K562 (cell line): Measurements from ENCODE around the gene ACAT2. TPM values are rescaled to one million over a fixed set of nuclear protein-coding genes. Genes with fewer than 3 reads are reported as not detected.

Source experiments
- ADNP ChIP-seq: fragments of 200-800 bp; sonication (Bioruptor generic); IDR thresholded peaks from 2 replicates; pipeline ENCODE4 v1.6.1; 2016; ENCODE audit warnings: missing genetic modification characterization, missing compliant biosample characterization
- ATF4 ChIP-seq: fragments of 450-650 bp; formaldehyde crosslinking; IDR thresholded peaks from 2 replicates; pipeline ENCODE4 v1.4.0; 2022; ENCODE audit warnings: mild to moderate bottlenecking, moderate library complexity
- CBFB ChIP-seq: sonication (generic); formaldehyde crosslinking; IDR thresholded peaks from 2 replicates; pipeline ENCODE4 v1.4.0; 2020; ENCODE audit warnings: mild to moderate bottlenecking, missing genetic modification reagents
- CHD1 ChIP-seq: fragments of 200-600 bp; sonication (generic); IDR thresholded peaks from one replicate; pipeline ENCODE4 v1.6.1; 2012; ENCODE audit warnings: mild to moderate bottlenecking, moderate library complexity, low read length, inconsistent platforms
- CHD2 ChIP-seq: IDR thresholded peaks from 2 replicates; pipeline ENCODE4 v1.6.1; 2011; ENCODE audit warnings: low read depth, low read length
- ETS2 ChIP-seq: IDR thresholded peaks from 2 replicates; pipeline ENCODE4 v1.6.1; 2016; ENCODE audit warnings: borderline replicate concordance, missing genetic modification characterization, mild to moderate bottlenecking, moderate library complexity, missing compliant biosample characterization; ENCODE audit not compliant: poor library complexity, severe bottlenecking
- FOXM1 ChIP-seq, 2 experiments: fragments of 450-650 bp in 1 of 2; sonication (generic) in 1 of 2; formaldehyde crosslinking in 1 of 2; IDR thresholded peaks; 2 replicates each; pipeline versions ENCODE4 v1.6.1 to v1.9.0; 2017 to 2022; ENCODE audit warnings: low read depth in 2 of 2, mild to moderate bottlenecking in 2 of 2, missing genetic modification reagents in 1 of 2, moderate library complexity in 1 of 2
- HMG20B ChIP-seq: fragments of 250-450 bp; sonication (Bioruptor Pico); IDR thresholded peaks from 2 replicates; pipeline ENCODE4 v1.5.0; 2021; ENCODE audit warnings: mild to moderate bottlenecking
- KAT7 ChIP-seq: sonication (generic); formaldehyde crosslinking; IDR thresholded peaks from 2 replicates; pipeline ENCODE4 v1.8.0; 2022; ENCODE audit warnings: missing genetic modification reagents, mild to moderate bottlenecking, borderline replicate concordance
- KDM4B ChIP-seq, 2 experiments: fragments of 450-650 bp in 1 of 2; sonication (generic) in 1 of 2; IDR thresholded peaks; 2 replicates each; pipeline ENCODE4 v1.6.1; 2016 to 2017; ENCODE audit warnings: borderline replicate concordance in 2 of 2, antibody characterized with exemption in 1 of 2, low read depth in 1 of 2, mild to moderate bottlenecking in 1 of 2
- KDM5B ChIP-seq: fragments of 200-600 bp; sonication (generic); IDR thresholded peaks from 2 replicates; pipeline ENCODE4 v1.6.1; 2012; ENCODE audit warnings: low read depth, mild to moderate bottlenecking, moderate library complexity, low read length, control low read depth, inconsistent platforms; ENCODE audit not compliant: insufficient replicate concordance
- MAZ ChIP-seq, 2 experiments: fragments of 450-650 bp in 1 of 2; sonication (generic) in 1 of 2; formaldehyde crosslinking; IDR thresholded peaks in 1 of 2; conservative IDR thresholded peaks in 1 of 2; 2 replicates each; pipeline versions ENCODE4 v1.4.0 to v1.5.0; 2020; ENCODE audit warnings: mild to moderate bottlenecking in 1 of 2, missing genetic modification reagents in 1 of 2
- MLLT1 ChIP-seq, 2 experiments: fragments of 450-650 bp; IDR thresholded peaks; 2 replicates each; pipeline ENCODE4 v1.6.1; 2016
- NR1H2 ChIP-seq: sonication (generic); formaldehyde crosslinking; IDR thresholded peaks from 2 replicates; pipeline ENCODE4 v1.4.0; 2020; ENCODE audit warnings: mild to moderate bottlenecking, missing genetic modification reagents
- RAD21 ChIP-seq, 2 experiments: fragments of 250-450 bp in 1 of 2; fragments of 450-650 bp in 1 of 2; sonication (Bioruptor Pico) in 1 of 2; formaldehyde crosslinking in 1 of 2; IDR thresholded peaks in 1 of 2; conservative IDR thresholded peaks in 1 of 2; 2 replicates each; pipeline versions ENCODE4 v1.4.0 to v1.8.0; 2020 to 2022; ENCODE audit warnings: mild to moderate bottlenecking in 2 of 2, moderate library complexity in 1 of 2
- RBM22 ChIP-seq: fragments of 200-400 bp; formaldehyde crosslinking; IDR thresholded peaks from 2 replicates; pipeline ENCODE4 v1.6.1; 2018; ENCODE audit warnings: low read length, low read depth; ENCODE audit not compliant: poor library complexity, severe bottlenecking
- RFX5 ChIP-seq: IDR thresholded peaks from 2 replicates; pipeline ENCODE4 v1.6.1; 2011; ENCODE audit warnings: low read depth, mild to moderate bottlenecking, improper control_type of control experiment, low read length
- SLC30A9 ChIP-seq: fragments of 250-450 bp; sonication (Bioruptor Pico); IDR thresholded peaks from 2 replicates; pipeline ENCODE4 v1.8.0; 2022; ENCODE audit warnings: mild to moderate bottlenecking, moderate library complexity
- TAF7 ChIP-seq: fragments of 450-650 bp; IDR thresholded peaks from 2 replicates; pipeline ENCODE4 v1.6.1; 2016; ENCODE audit warnings: missing genetic modification characterization, missing compliant biosample characterization
- TGIF2 ChIP-seq: sonication (generic); formaldehyde crosslinking; IDR thresholded peaks from 2 replicates; pipeline ENCODE4 v1.8.1; 2022; ENCODE audit warnings: mild to moderate bottlenecking, missing genetic modification reagents, moderate library complexity
- YBX1 ChIP-seq: fragments of 450-650 bp; IDR thresholded peaks from 2 replicates; pipeline ENCODE4 v1.7.1; 2016; ENCODE audit warnings: mild to moderate bottlenecking
- ZBTB7A ChIP-seq: IDR thresholded peaks from 2 replicates; pipeline ENCODE4 v1.6.1; 2011; ENCODE audit warnings: low read depth, mild to moderate bottlenecking, low read length, moderate library complexity, borderline replicate concordance; ENCODE audit not compliant: control insufficient read depth
- ZC3H4 ChIP-seq: sonication (generic); formaldehyde crosslinking; IDR thresholded peaks from 2 replicates; pipeline ENCODE4 v1.9.0; 2021; ENCODE audit warnings: missing genetic modification reagents, borderline replicate concordance
- ZNF175 ChIP-seq: fragments of 200-800 bp; sonication (Bioruptor generic); IDR thresholded peaks from 2 replicates; pipeline ENCODE4 v1.6.1; 2016; ENCODE audit warnings: low read depth, mild to moderate bottlenecking, missing genetic modification characterization, missing compliant biosample characterization
- ZNF354B ChIP-seq: fragments of 250-450 bp; sonication (Bioruptor Pico); IDR thresholded peaks from 2 replicates; pipeline ENCODE4 v1.4.0; 2020
- ZNF644 ChIP-seq: fragments of 200-800 bp; sonication (Bioruptor generic); IDR thresholded peaks from 2 replicates; pipeline ENCODE4 v1.6.1; 2016; ENCODE audit warnings: low read depth, missing genetic modification characterization, missing compliant biosample characterization
- polyA plus RNA-seq, 8 experiments: library from polyadenylated mRNA; depleted of rRNA in 4 of 8; stranded (reverse) in 5 of 8; unstranded in 3 of 8; fragments of >200 nt; fragmentation: Nextera tagmentation in 2 of 8; fragmentation: Illumina TruSeq in 1 of 8; extraction: Ambion mirVana in 2 of 8; extraction: Trizol in 1 of 8; gene quantifications; 2 replicates each; pipeline versions ENCODE4 v1.2.1 to v1.2.3, GENCODE V29; 2011 to 2014; ENCODE audit warnings: inconsistent platforms in 1 of 8, missing spikeins in 1 of 8
- total RNA-seq, 7 experiments: library from RNA; depleted of rRNA in 6 of 7; stranded (reverse); fragments of >200 nt in 6 of 7; fragmentation: Illumina TruSeq in 2 of 7; extraction: Trizol in 2 of 7; gene quantifications; 2 replicates each; pipeline versions ENCODE4 v1.2.1 to v1.2.3, GENCODE V29; 2011 to 2021; ENCODE audit warnings: low replicate concordance in 1 of 7

The ACAT2 gene
- total and polyA plus RNA-seq, 9 of the 15 experiments (the other 6 are each of a cell fraction or from before 2014, with no cell fraction given), result 63.0 to 309 (median 144) TPM

GRCh38 chr6:159726918-159727716 is 34.7 kb upstream of the ACAT2 start, which contains the start of gene WTAP (continued):
- peak; percentile 98 for TF ChIP-seq KAT7 (CRISPR knock-in tag)
- no peak for TF ChIP-seq TGIF2 (CRISPR knock-in tag)
- peak in 1 of 2 experiments; percentile 76; a peak in 2 of 4 replicates for TF ChIP-seq KDM4B (IDR thresholded peaks at IDR 0.05; ENCODE audit: borderline replicate concordance in 2 of 2, low read depth in 1 of 2)
- no peak for TF ChIP-seq FOXM1 (IDR thresholded peaks at IDR 0.05; ENCODE audit: low read depth)
- peak; percentile 97 for TF ChIP-seq FOXM1 (CRISPR knock-in tag; IDR thresholded peaks at IDR 0.05; ENCODE audit: low read depth)
- TF ChIP-seq ETS2 (tag), result no peak
- peak; percentile 95 for TF ChIP-seq KDM5B
- no peak for TF ChIP-seq RAD21 (CRISPR knock-in tag; conservative IDR thresholded peaks at IDR 0.05 in 1 of 2, IDR thresholded peaks at IDR 0.05 in 1 of 2)
- TF ChIP-seq NR1H2, result peak; percentile 98
- no peak for TF ChIP-seq RFX5
- no peak for TF ChIP-seq ADNP
- TF ChIP-seq TAF7 (tag), result peak; percentile 93
- TF ChIP-seq ZBTB7A, result peak; percentile 60; the same call in 1 of the 2 replicates
- TF ChIP-seq CHD2, result peak; percentile 94
- TF ChIP-seq CBFB (CRISPR knock-in tag), result peak; percentile 96
- no peak; the same call in 1 of the 2 replicates for TF ChIP-seq ZNF644 (tag)
- TF ChIP-seq HMG20B (CRISPR knock-in tag), result no peak
- no peak for TF ChIP-seq YBX1
- TF ChIP-seq ZNF354B (CRISPR knock-in tag), result no peak
- peak; percentile 69 for TF ChIP-seq RBM22
- TF ChIP-seq CHD1, result peak; percentile 74
- 0 out of 2 replicates have a peak, but pooled peaks have one; percentile 20 for TF ChIP-seq SLC30A9 (CRISPR knock-in tag)
- no peak; the same call in 1 of the 2 replicates for TF ChIP-seq ATF4 (CRISPR knock-in tag)
- TF ChIP-seq ZNF175 (CRISPR knock-in tag), result peak; percentile 87
- TF ChIP-seq ZC3H4 (CRISPR knock-in tag), result peak; percentile 71; the same call in 1 of the 2 replicates
- TF ChIP-seq MLLT1 (IDR thresholded peaks at IDR 0.05), result peak in 1 of 2 experiments; percentile 87; a peak in 1 of 4 replicates
- TF ChIP-seq MAZ (CRISPR knock-in tag; conservative IDR thresholded peaks at IDR 0.05 in 1 of 2, IDR thresholded peaks at IDR 0.05 in 1 of 2), result peak; percentile 96 to 98
